H9 (cell line): ENCODE data around the gene MUSTN1. TPM values are rescaled to one million over a fixed set of nuclear protein-coding genes. Genes with fewer than 3 reads are reported as not detected.

Experiments
- DNase-seq: peaks from one replicate; pipeline ENCODE4 v3.0.0-alpha.2; 2017
- H2AFZ ChIP-seq: one replicate; pipeline ENCODE4 v1.6.1; 2013; ENCODE audit warnings: mild to moderate bottlenecking, low read length, control low read depth, moderate library complexity
- H2AK5ac ChIP-seq: 2 replicates; pipeline ENCODE4 v1.6.1; 2013; ENCODE audit warnings: low read length, control low read depth, mixed read lengths; ENCODE audit not compliant: insufficient read length
- H2BK120ac ChIP-seq: one replicate; pipeline ENCODE4 v1.6.1; 2013; ENCODE audit warnings: low read depth, mild to moderate bottlenecking, low read length, control low read depth, inconsistent platforms; ENCODE audit not compliant: poor library complexity, severe bottlenecking
- H2BK12ac ChIP-seq: 2 replicates; pipeline ENCODE4 v1.6.1; 2013; ENCODE audit warnings: low read length, control low read depth, mixed read lengths, low read depth; ENCODE audit not compliant: insufficient read length
- H2BK15ac ChIP-seq: 2 replicates; pipeline ENCODE4 v1.6.1; 2013; ENCODE audit warnings: low read depth, low read length, control low read depth
- H2BK20ac ChIP-seq: one replicate; pipeline ENCODE4 v1.6.1; 2013; ENCODE audit warnings: low read depth, mild to moderate bottlenecking, low read length, control low read depth, inconsistent platforms; ENCODE audit not compliant: poor library complexity, severe bottlenecking
- H2BK5ac ChIP-seq: 2 replicates; pipeline ENCODE4 v1.6.1; 2013; ENCODE audit warnings: low read length, control low read depth, mixed read lengths; ENCODE audit not compliant: insufficient read length
- H3K14ac ChIP-seq: 2 replicates; pipeline ENCODE4 v1.6.1; 2013; ENCODE audit warnings: low read length, control low read depth; ENCODE audit not compliant: insufficient read depth
- H3K18ac ChIP-seq: 2 replicates; pipeline ENCODE4 v1.6.1; 2013; ENCODE audit warnings: low read depth, mild to moderate bottlenecking, mixed read lengths, low read length, control low read depth; ENCODE audit not compliant: insufficient read length
- H3K23ac ChIP-seq: 2 replicates; pipeline ENCODE4 v1.6.1; 2013; ENCODE audit warnings: low read length, control low read depth, mixed read lengths, low read depth; ENCODE audit not compliant: insufficient read length
- H3K23me2 ChIP-seq: 2 replicates; pipeline ENCODE4 v1.6.1; 2013; ENCODE audit warnings: low read depth, mild to moderate bottlenecking, mixed read lengths, low read length, control low read depth; ENCODE audit not compliant: insufficient read length, poor library complexity, severe bottlenecking
- H3K27ac ChIP-seq: 2 replicates; pipeline ENCODE4 v1.5.1; 2013; ENCODE audit warnings: low read length, control low read depth, mixed read lengths, low read depth; ENCODE audit not compliant: insufficient read length
- H3K27me3 ChIP-seq: 2 replicates; pipeline ENCODE4 v1.6.1; 2013; ENCODE audit warnings: low read length, control low read depth, inconsistent platforms; ENCODE audit not compliant: insufficient read depth
- H3K4ac ChIP-seq: 2 replicates; pipeline ENCODE4 v1.6.1; 2013; ENCODE audit warnings: low read depth, mild to moderate bottlenecking, control low read depth, inconsistent platforms, low read length, moderate library complexity
- H3K4me1 ChIP-seq: 2 replicates; pipeline ENCODE4 v1.6.1; 2013; ENCODE audit warnings: low read length, control low read depth, inconsistent platforms; ENCODE audit not compliant: insufficient read depth
- H3K4me2 ChIP-seq: 2 replicates; pipeline ENCODE4 v1.6.1; 2013; ENCODE audit warnings: low read length, control low read depth, mixed read lengths; ENCODE audit not compliant: insufficient read length, insufficient read depth
- H3K56ac ChIP-seq: 2 replicates; pipeline ENCODE4 v1.6.1; 2013; ENCODE audit warnings: low read depth, mild to moderate bottlenecking, mixed read lengths, low read length, control low read depth; ENCODE audit not compliant: insufficient read length
- H3K79me1 ChIP-seq: 2 replicates; pipeline ENCODE4 v1.6.1; 2013; ENCODE audit warnings: low read depth, mild to moderate bottlenecking, moderate library complexity, low read length, control low read depth, inconsistent platforms; ENCODE audit not compliant: insufficient read depth, poor library complexity, severe bottlenecking
- H3K79me2 ChIP-seq: 2 replicates; pipeline ENCODE4 v1.6.1; 2013; ENCODE audit warnings: low read length, control low read depth, inconsistent platforms; ENCODE audit not compliant: insufficient read depth
- H3K9ac ChIP-seq: 2 replicates; pipeline ENCODE4 v1.6.1; 2013; ENCODE audit warnings: low read length, control low read depth, mixed read lengths; ENCODE audit not compliant: insufficient read length; ENCODE audit errors: extremely low read depth
- H3K9me3 ChIP-seq: one replicate; pipeline ENCODE4 v1.6.1; 2013; ENCODE audit warnings: low read depth, low read length, inconsistent platforms; ENCODE audit not compliant: control insufficient read depth
- H3T11ph ChIP-seq: one replicate; pipeline ENCODE4 v1.6.1; 2013; ENCODE audit warnings: mild to moderate bottlenecking, low read length, control low read depth, inconsistent platforms
- H4K20me1 ChIP-seq: one replicate; pipeline ENCODE4 v1.6.1; 2013; ENCODE audit not compliant: control insufficient read depth, insufficient read length, insufficient read depth
- H4K5ac ChIP-seq: 2 replicates; pipeline ENCODE4 v1.6.1; 2013; ENCODE audit warnings: low read depth, mild to moderate bottlenecking, mixed read lengths, low read length, control low read depth; ENCODE audit not compliant: insufficient read length
- H4K8ac ChIP-seq: replicated peaks from 2 replicates; pipeline ENCODE4 v1.6.1; 2013; ENCODE audit warnings: low read length, control low read depth, mixed read lengths, low read depth; ENCODE audit not compliant: insufficient read length
- H4K91ac ChIP-seq: 2 replicates; pipeline ENCODE4 v1.6.1; 2013; ENCODE audit warnings: low read depth, mild to moderate bottlenecking, moderate library complexity, mixed read lengths, low read length, control low read depth; ENCODE audit not compliant: insufficient read length
- H3K27ac Mint-ChIP-seq, 3 experiments: 2 replicates in 2 of 3; 3 replicates in 1 of 3; pipeline ENCODE4 v1.8.0; 2020 to 2021; ENCODE audit warnings: mixed read lengths in 3 of 3, mild to moderate bottlenecking in 1 of 3, moderate library complexity in 1 of 3
- H3K27me3 Mint-ChIP-seq: 2 replicates; pipeline ENCODE4 v1.8.0; 2021; ENCODE audit warnings: low read depth, mild to moderate bottlenecking, moderate library complexity, mixed read lengths
- H3K36me3 Mint-ChIP-seq, 3 experiments: 2 replicates in 2 of 3; 3 replicates in 1 of 3; pipeline ENCODE4 v1.8.0; 2020 to 2021; ENCODE audit warnings: low read depth in 3 of 3, mixed read lengths in 3 of 3; ENCODE audit not compliant: insufficient read depth in 1 of 3
- H3K4me1 Mint-ChIP-seq, 2 experiments: 2 replicates each; pipeline ENCODE4 v1.8.0; 2020; ENCODE audit warnings: mixed read lengths in 2 of 2
- H3K4me3 Mint-ChIP-seq, 2 experiments: 2 replicates in 1 of 2; 3 replicates in 1 of 2; pipeline ENCODE4 v1.8.0; 2020 to 2021; ENCODE audit warnings: mild to moderate bottlenecking in 2 of 2, mixed read lengths in 2 of 2, moderate library complexity in 1 of 2
- H3K9me3 Mint-ChIP-seq, 2 experiments: 2 replicates in 1 of 2; 3 replicates in 1 of 2; pipeline ENCODE4 v1.8.0; 2020; ENCODE audit warnings: mild to moderate bottlenecking in 2 of 2, mixed read lengths in 2 of 2, moderate library complexity in 1 of 2
- CTCF ChIP-seq: fragments of 200-600 bp; sonication (generic); conservative IDR thresholded peaks from 3 replicates; pipeline ENCODE4 v1.8.0; 2021; ENCODE audit warnings: antibody characterized with exemption, mild to moderate bottlenecking
- WGBS: extraction: QIAGEN DNeasy Blood & Tissue Kit; methylation state at CpG from one replicate; pipeline ENCODE4 v1.1.7; 2013; ENCODE audit warnings: missing lambda C conversion rate, low lambda C conversion rate, mixed read lengths; ENCODE audit not compliant: insufficient read length; ENCODE audit errors: extremely low coverage; 5-methylcytosine and 5-hydroxymethylcytosine counted together
- total RNA-seq: library from RNA; stranded (reverse); gene quantifications from 2 replicates; pipeline ENCODE4 v1.2.1, GENCODE V29; 2021

Gene MUSTN1
- total RNA-seq, 1 experiment from 2014 or later, result 0.72 TPM

- H3K79me2 ChIP-seq, result no peaks in the 10 kb centered on the region
- H4K20me1 ChIP-seq, result no peaks in the 10 kb centered on the region
- H2AK5ac ChIP-seq, result no peak overlapping the region
- no peaks in the 10 kb centered on the region for H3K9me3 ChIP-seq
- H2BK120ac ChIP-seq, result no peak overlapping the region
- H3K27ac ChIP-seq, result no peak overlapping the region
- H3K36me3 Mint-ChIP-seq, result peaks cover 0 to 6% (median 5%) of the 10 kb centered on the region in 3 experiments; a peak in 4 of 7 replicates
- H3K23ac ChIP-seq, result no peak overlapping the region
- no peak for TF ChIP-seq CTCF
- no peaks in the 10 kb centered on the region for H3K4me1 Mint-ChIP-seq
- H4K5ac ChIP-seq, result no peak overlapping the region
- no peak overlapping the region for H2BK20ac ChIP-seq
- H3K27ac Mint-ChIP-seq, result peak overlapping the region in 1 of 3 experiments; percentile 75; a peak in 1 of 7 replicates
- H4K91ac ChIP-seq, result no peak overlapping the region
- no peak overlapping the region for H2BK12ac ChIP-seq
- H3K4me2 ChIP-seq, result no peak overlapping the region
- H3K4me1 ChIP-seq, result no peaks in the 10 kb centered on the region
- H4K8ac ChIP-seq, result no peak overlapping the region
- H3K14ac ChIP-seq, result no peak overlapping the region
- H3T11ph ChIP-seq, result no peak overlapping the region
- no peak for DNase-seq
- no peaks in the 10 kb centered on the region for H3K27me3 ChIP-seq
- no peak overlapping the region for H3K4me3 Mint-ChIP-seq
- no peaks in the 10 kb centered on the region for H3K9me3 Mint-ChIP-seq
- no peak overlapping the region for H3K4ac ChIP-seq
- H3K79me1 ChIP-seq, result no peaks in the 10 kb centered on the region
- H2AFZ ChIP-seq, result no peak overlapping the region
- no peak overlapping the region for H3K56ac ChIP-seq
- no peaks in the 10 kb centered on the region for H3K27me3 Mint-ChIP-seq
- no peak overlapping the region for H3K9ac ChIP-seq
- no peaks in the 10 kb centered on the region for H3K23me2 ChIP-seq
- no peak overlapping the region for H3K18ac ChIP-seq
- H2BK15ac ChIP-seq, result no peak overlapping the region
- H2BK5ac ChIP-seq, result no peak overlapping the region
- WGBS, result no CpG with 5 or more reads among the region's 5 CpGs
Measured at GRCh38 chr3:52856666-52857065, 21.8 kb upstream of the MUSTN1 start.
